Adrenal gland (tissue), 12 donors: Measurements from ENCODE around the gene TMEM79. TPM values are rescaled to one million over a fixed set of nuclear protein-coding genes. Genes with fewer than 3 reads are reported as not detected.
A peak's percentile ranks its signal among the peaks of the same experiment; 100 is the strongest.

ENCODE experiments used
- DNase-seq, 7 donors: peaks; one replicate each; pipeline ENCODE4 v3.0.0-alpha.2; 2019 to 2020
- H3K27ac ChIP-seq, 5 donors: fragments of 200-600 bp; sonication (generic) in 4 of 5; 1 replicate in 3 of 5; 2 replicates in 2 of 5; pipeline versions ENCODE4 v1.5.1 to v1.8.0; 2016 to 2020; ENCODE audit warnings: mild to moderate bottlenecking in 1 of 5
- H3K27me3 ChIP-seq: fragments of 200-600 bp; 2 replicates; pipeline ENCODE4 v1.8.0; 2021
- H3K36me3 ChIP-seq, 2 donors: fragments of 200-600 bp; replicated peaks in 1 of 2; 1 replicate in 1 of 2; 2 replicates in 1 of 2; pipeline versions ENCODE4 v1.5.1 to v1.8.0; 2018 to 2022
- H3K4me1 ChIP-seq, 2 donors: fragments of 200-600 bp; replicated peaks in 1 of 2; 1 replicate in 1 of 2; 2 replicates in 1 of 2; pipeline versions ENCODE4 v1.5.1 to v1.8.0; 2018 to 2021
- H3K4me3 ChIP-seq, 4 donors: fragments of 200-600 bp; sonication (generic) in 3 of 4; one replicate each; pipeline ENCODE4 v1.5.1; 2016 to 2018
- H3K9me3 ChIP-seq, 3 donors: fragments of 200-600 bp; sonication (generic) in 1 of 3; replicated peaks in 1 of 3; 1 replicate in 2 of 3; 2 replicates in 1 of 3; pipeline versions ENCODE4 v1.5.1 to v1.8.0; 2016 to 2021
- POLR2A ChIP-seq, 2 donors: fragments of 450-650 bp; IDR thresholded peaks; one replicate each; pipeline ENCODE4 v1.6.1; 2017; ENCODE audit warnings: antibody characterized with exemption in 2 of 2, mild to moderate bottlenecking in 2 of 2, moderate library complexity in 1 of 2
- WGBS, 4 donors: extraction: QIAGEN DNeasy Blood & Tissue Kit in 2 of 4; methylation state at CpG; one replicate each; pipeline versions ENCODE4 v1.1.5 to v1.1.7; 2013 to 2017; 5-methylcytosine and 5-hydroxymethylcytosine counted together
- intact Hi-C, 2 donors: fragments of 100-400 bp; cut with DNase I; formaldehyde crosslinking; loops; one replicate each; pipeline versions ENCODE4 v1.14.1 to v1.15.0; 2022 to 2023
- polyA plus RNA-seq, 3 donors: library from polyadenylated mRNA; stranded (reverse); fragments of 200-250 nt in 2 of 3; fragments of 350-450 nt in 1 of 3; fragmentation: Illumina TruSeq in 1 of 3; extraction: RNeasy Lipid Tissue Mini Kit (QIAGEN cat#74804) in 1 of 3; gene quantifications; one replicate each; pipeline ENCODE4 v1.2.3, GENCODE V29; 2013 to 2014
- total RNA-seq, 9 donors: library from RNA; depleted of rRNA in 4 of 9; stranded (reverse); fragments of >200 nt in 4 of 9; fragments of 120-200 nt in 1 of 9; fragmentation: NEBNext Ultra II Directional in 1 of 9; extraction: Animal tissue kit (Norgen Biotek cat#: 25700) in 1 of 9; gene quantifications; one replicate each; pipeline versions ENCODE4 v1.1.0 to v1.2.4, GENCODE V29; 2013 to 2023
- TF ChIP-seq, protein P1 (sequence below), 6 experiments: fragments of 450-650 bp in 4 of 6; fragments of 200-600 bp in 2 of 6; sonication (generic) in 1 of 6; IDR thresholded peaks; 1 replicate in 5 of 6; 2 replicates in 1 of 6; pipeline versions ENCODE4 v1.5.1 to v1.8.0; 2016 to 2021; ENCODE audit warnings: antibody characterized with exemption in 6 of 6, mild to moderate bottlenecking in 2 of 6, moderate library complexity in 1 of 6
- donor health status: healthy with polysubstance abuse.
- donor health status: Bipolar disorder and iron deficiency.
- donor health status: DM: yes; HTN: yes; CAD: no.
- donor health status: DM: no; HTN: no; CAD: no.
- donor health status: DM: no; HTN: no; CAD: no.
- donor health status: DM: yes; HTN: yes; CAD: no.

TMEM79 gene
- total and polyA plus RNA-seq, 12 donors, result 1.0 to 6.3 (median 3.1) TPM

DNA sequence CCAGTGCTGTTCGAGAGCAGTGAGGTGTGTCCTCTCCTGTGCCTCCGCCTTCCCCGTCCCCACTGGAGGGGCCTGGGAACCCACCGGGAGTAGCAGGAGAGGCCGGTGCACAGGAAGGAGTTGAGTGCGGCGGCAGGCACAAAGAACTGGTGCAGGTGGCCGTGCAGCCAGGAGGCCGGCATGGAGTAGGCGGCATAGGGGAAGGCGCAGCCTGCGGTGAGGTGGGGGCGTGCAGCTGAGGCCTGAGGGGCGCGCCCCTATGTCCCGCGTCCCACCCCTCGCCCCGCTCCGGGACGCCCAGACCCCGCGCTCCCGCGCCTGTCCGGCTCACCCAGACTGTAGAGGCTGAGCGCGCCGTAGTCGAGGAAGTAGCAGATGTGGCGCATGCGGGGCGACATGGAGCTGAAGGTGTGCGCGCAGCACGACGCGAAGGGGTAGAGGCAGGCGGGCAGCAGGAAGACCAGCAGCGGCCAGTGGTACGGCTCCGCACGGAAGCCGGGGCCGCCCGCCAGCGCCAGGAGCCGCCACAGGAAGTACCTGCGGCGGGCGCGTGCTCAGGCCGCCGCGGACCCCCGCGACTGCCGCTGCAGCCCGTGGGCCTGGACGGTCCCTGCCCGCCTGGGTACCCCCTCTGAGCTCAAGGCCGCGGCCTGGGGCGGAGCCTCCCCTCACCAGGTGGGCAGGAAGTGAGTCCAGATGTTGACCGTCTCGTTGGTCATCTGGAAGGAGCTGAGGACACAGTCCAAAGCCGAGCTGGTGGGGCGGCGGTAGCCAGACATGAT lies 38.5 kb upstream of the TMEM79 start:
- DNase-seq, result peak in 2 of 7 donors; percentile 32 to 33
- WGBS, 4 donors, result 4 to 10% (median 5%) methylated on average over 2 to 69 of the region's 69 CpGs
- intact Hi-C loops, result no loop called here
- Histone ChIP-seq H3K36me3 (peaks cover 0 to 14% of the 10 kb centered on the region in 2 donors), H3K27ac (no peak overlapping the region), H3K4me1 (peaks cover 0 to 12% of the 10 kb centered on the region in 2 donors), H3K9me3 (no peaks in the 10 kb centered on the region), H3K4me3 (peak overlapping the region in 1 of 4 donors; percentile 34), H3K27me3 (no peaks in the 10 kb centered on the region)
- TF ChIP-seq POLR2A (IDR thresholded peaks at IDR 0.05), result no peak
- TF ChIP-seq, protein P1, sequence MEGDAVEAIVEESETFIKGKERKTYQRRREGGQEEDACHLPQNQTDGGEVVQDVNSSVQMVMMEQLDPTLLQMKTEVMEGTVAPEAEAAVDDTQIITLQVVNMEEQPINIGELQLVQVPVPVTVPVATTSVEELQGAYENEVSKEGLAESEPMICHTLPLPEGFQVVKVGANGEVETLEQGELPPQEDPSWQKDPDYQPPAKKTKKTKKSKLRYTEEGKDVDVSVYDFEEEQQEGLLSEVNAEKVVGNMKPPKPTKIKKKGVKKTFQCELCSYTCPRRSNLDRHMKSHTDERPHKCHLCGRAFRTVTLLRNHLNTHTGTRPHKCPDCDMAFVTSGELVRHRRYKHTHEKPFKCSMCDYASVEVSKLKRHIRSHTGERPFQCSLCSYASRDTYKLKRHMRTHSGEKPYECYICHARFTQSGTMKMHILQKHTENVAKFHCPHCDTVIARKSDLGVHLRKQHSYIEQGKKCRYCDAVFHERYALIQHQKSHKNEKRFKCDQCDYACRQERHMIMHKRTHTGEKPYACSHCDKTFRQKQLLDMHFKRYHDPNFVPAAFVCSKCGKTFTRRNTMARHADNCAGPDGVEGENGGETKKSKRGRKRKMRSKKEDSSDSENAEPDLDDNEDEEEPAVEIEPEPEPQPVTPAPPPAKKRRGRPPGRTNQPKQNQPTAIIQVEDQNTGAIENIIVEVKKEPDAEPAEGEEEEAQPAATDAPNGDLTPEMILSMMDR (IDR thresholded peaks at IDR 0.05), result no peak

DNA sequence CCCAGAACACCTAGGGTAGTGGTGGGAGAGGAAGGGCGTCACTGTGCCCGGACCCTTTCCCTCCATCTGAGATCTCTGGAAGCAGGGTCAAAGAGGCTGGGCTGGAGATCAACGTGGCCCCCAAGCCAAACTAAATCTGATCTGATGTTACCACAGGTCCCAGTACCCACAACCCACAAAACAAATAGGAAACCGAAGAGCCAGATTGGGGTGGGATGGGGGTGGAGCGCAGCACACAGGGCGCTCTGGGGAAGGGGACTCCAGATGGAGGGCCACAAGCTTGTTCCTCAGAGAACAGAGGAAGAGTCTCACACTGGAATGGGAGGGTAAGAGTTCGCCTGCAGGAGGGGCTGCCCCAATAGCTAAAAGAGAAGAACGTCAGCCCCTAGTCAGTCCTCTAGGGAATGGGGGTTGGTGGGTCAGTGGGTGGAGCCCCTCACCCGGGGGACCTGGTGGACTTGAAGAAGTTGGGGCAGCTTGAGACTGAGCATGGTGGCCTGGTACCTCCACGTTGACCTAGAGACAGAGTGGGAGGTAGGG lies 37.8 kb upstream of the TMEM79 start:
- Histone ChIP-seq H3K4me1 (peaks cover 0 to 12% of the 10 kb centered on the region in 2 donors), H3K27me3 (no peaks in the 10 kb centered on the region), H3K4me3 (no peak overlapping the region), H3K27ac (peak overlapping the region in 1 of 5 donors; percentile 49), H3K9me3 (no peaks in the 10 kb centered on the region), H3K36me3 (peaks cover 0 to 21% of the 10 kb centered on the region in 2 donors)
- intact Hi-C loops, result no loop called here
- TF ChIP-seq, protein P1 (IDR thresholded peaks at IDR 0.05), result no peak
- TF ChIP-seq POLR2A (IDR thresholded peaks at IDR 0.05), result no peak
- DNase-seq, result no peak
- 51 to 58% (median 51%) methylated on average over 10 of the region's 10 CpGs for WGBS, 4 donors

DNA sequence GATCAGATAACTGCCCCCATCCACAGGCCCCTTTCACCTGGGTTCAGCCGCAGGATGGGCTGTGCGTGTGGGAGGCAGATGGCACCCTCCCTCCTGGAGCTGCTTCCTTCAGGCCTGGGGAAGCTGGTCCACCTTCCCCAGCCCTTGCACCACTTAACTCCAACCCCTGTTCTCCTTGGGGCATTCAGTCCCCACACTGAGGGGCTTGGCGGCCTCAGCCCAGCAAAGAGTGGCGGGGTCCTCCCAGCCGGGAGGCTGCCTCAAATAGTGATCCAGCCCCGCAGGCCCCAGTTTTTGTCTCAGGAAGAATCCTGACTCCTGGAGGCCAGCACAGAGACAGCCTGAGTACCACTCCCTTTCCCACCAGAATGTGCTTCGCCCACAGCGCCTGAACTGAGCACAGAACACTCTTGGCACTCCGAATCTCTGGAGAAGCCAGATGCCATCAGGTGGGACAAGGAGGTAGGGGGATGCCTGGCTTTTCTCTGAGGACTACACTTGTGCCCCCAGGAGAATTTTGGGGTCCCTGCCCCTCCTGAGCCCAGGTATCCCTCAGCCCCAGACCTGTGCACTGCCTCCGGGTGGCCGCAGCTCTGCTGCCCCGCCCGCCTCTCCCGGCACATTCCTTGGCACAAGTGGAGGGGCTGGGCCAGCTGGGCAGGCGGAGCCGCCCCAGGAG lies 37.2 kb upstream of the TMEM79 start:
- Histone ChIP-seq H3K4me1 (peaks cover 0 to 12% of the 10 kb centered on the region in 2 donors), H3K27me3 (no peaks in the 10 kb centered on the region), H3K36me3 (peaks cover 0 to 27% of the 10 kb centered on the region in 2 donors), H3K4me3 (no peak overlapping the region), H3K27ac (peak overlapping the region in 1 of 5 donors; percentile 49), H3K9me3 (no peaks in the 10 kb centered on the region)
- peak in 1 of 7 donors; percentile 29 for DNase-seq
- no peak for TF ChIP-seq POLR2A (IDR thresholded peaks at IDR 0.05)
- TF ChIP-seq, protein P1 (IDR thresholded peaks at IDR 0.05), result no peak
- WGBS, 4 donors, result 41 to 61% (median 52%) methylated on average over 2 to 16 of the region's 16 CpGs
- intact Hi-C loops, result no loop called here
